ENCODE data around the gene CPA4.

Gene CPA4

GRCh38 chr7:130273933-130274255 is 19.1 kb upstream of the CPA4 start:
- no peak overlapping the region for H3K4me3 ChIP-seq (ENCODE audit: low read length)
- no peak for DNase-seq (ENCODE audit: low read depth, low spot score)

GRCh38 chr7:130274296-130274695 is 18.7 kb upstream of the CPA4 start:
- H3K4me3 ChIP-seq (ENCODE audit: low read length): no peak overlapping the region
- no peak for DNase-seq (ENCODE audit: low read depth, low spot score)

GRCh38 chr7:130274983-130275591 is 17.9 kb upstream of the CPA4 start:
- H3K4me3 ChIP-seq (ENCODE audit: low read length): no peak overlapping the region
- DNase-seq (ENCODE audit: low read depth, low spot score): no peak

GRCh38 chr7:130275826-130276297 is 17.1 kb upstream of the CPA4 start:
- no peak for DNase-seq (ENCODE audit: low read depth, low spot score)
- no peak overlapping the region for H3K4me3 ChIP-seq (ENCODE audit: low read length)

- DNase-seq (ENCODE audit: low read depth, low spot score): no peak
Observed at GRCh38 chr7:130276796-130277762, 15.9 kb upstream of the CPA4 start.

GRCh38 chr7:130277763-130278643 is 15.0 kb upstream of the CPA4 start:
- no peak overlapping the region for H3K4me3 ChIP-seq (ENCODE audit: low read length)
- no peak for DNase-seq (ENCODE audit: low read depth, low spot score)

More at GRCh38 chr7:130276796-130277762, 15.9 kb upstream of the CPA4 start:
- H3K4me3 ChIP-seq (ENCODE audit: low read length): no peak overlapping the region

GRCh38 chr7:130278860-130279259 is 14.1 kb upstream of the CPA4 start:
- no peak overlapping the region for H3K4me3 ChIP-seq (ENCODE audit: low read length)
- no peak for DNase-seq (ENCODE audit: low read depth, low spot score)

- no peak for DNase-seq (ENCODE audit: low read depth, low spot score)
- H3K4me3 ChIP-seq (ENCODE audit: low read length): no peak overlapping the region
Observed at GRCh38 chr7:130279286-130279685, 13.7 kb upstream of the CPA4 start.

GRCh38 chr7:130279906-130280305 is 13.1 kb upstream of the CPA4 start:
- DNase-seq (ENCODE audit: low read depth, low spot score): no peak
- no peak overlapping the region for H3K4me3 ChIP-seq (ENCODE audit: low read length)

- H3K4me3 ChIP-seq (ENCODE audit: low read length): no peak overlapping the region
- DNase-seq (ENCODE audit: low read depth, low spot score): no peak
Observed at GRCh38 chr7:130281260-130281659, 11.7 kb upstream of the CPA4 start.

GRCh38 chr7:130286881-130287280 is 6.1 kb upstream of the CPA4 start:
- no peak for DNase-seq (ENCODE audit: low read depth, low spot score)
- H3K4me3 ChIP-seq (ENCODE audit: low read length): no peak overlapping the region

GRCh38 chr7:130288168-130288567 is 4.8 kb upstream of the CPA4 start:
- no peak for DNase-seq (ENCODE audit: low read depth, low spot score)
- H3K4me3 ChIP-seq (ENCODE audit: low read length): no peak overlapping the region

- H3K4me3 ChIP-seq (ENCODE audit: low read length): no peak overlapping the region
- DNase-seq (ENCODE audit: low read depth, low spot score): no peak
Observed at GRCh38 chr7:130288829-130289228, 4.1 kb upstream of the CPA4 start.

- H3K4me3 ChIP-seq (ENCODE audit: low read length): no peak overlapping the region
- DNase-seq (ENCODE audit: low read depth, low spot score): no peak
Observed at GRCh38 chr7:130289478-130289877, 3.5 kb upstream of the CPA4 start.

- no peak for DNase-seq (ENCODE audit: low read depth, low spot score)
- no peak overlapping the region for H3K4me3 ChIP-seq (ENCODE audit: low read length)
Observed at GRCh38 chr7:130290745-130291144, 2.2 kb upstream of the CPA4 start.

- H3K4me3 ChIP-seq (ENCODE audit: low read length): no peak overlapping the region
- no peak for DNase-seq (ENCODE audit: low read depth, low spot score)
Observed at GRCh38 chr7:130293521-130293920, 560 bp downstream of the CPA4 start.

- H3K4me3 ChIP-seq (ENCODE audit: low read length): no peak overlapping the region
- DNase-seq (ENCODE audit: low read depth, low spot score): peak; percentile 90
Observed at GRCh38 chr7:130294314-130294713, 1.4 kb downstream of the CPA4 start.

- H3K4me3 ChIP-seq (ENCODE audit: low read length): no peak overlapping the region
- DNase-seq (ENCODE audit: low read depth, low spot score): no peak
Observed at GRCh38 chr7:130296221-130296951, 3.4 kb downstream of the CPA4 start.
